ENCODE results near the gene FAM118B.

The FAM118B gene

GRCh38 chr11:126214841-126215240 lies 3.3 kb downstream of the FAM118B start:
- H3K4me3 ChIP-seq (ENCODE audit: low read depth, low read length): no peak overlapping the region
- TF ChIP-seq MAX (IDR thresholded peaks at IDR 0.05; ENCODE audit: low read depth, low read length) (no peak), MYC (IDR thresholded peaks at IDR 0.05; ENCODE audit: low read depth, low read length) (no peak), CTCF (IDR thresholded peaks at IDR 0.05; ENCODE audit: low read depth, low read length) (no peak), POLR2A (IDR thresholded peaks at IDR 0.05; ENCODE audit: extremely low read depth, insufficient read length) (no peak)
- DNase-seq (ENCODE audit: low read depth): no peak

GRCh38 chr11:126216526-126217305 lies 5.1 kb downstream of the FAM118B start:
- no peak overlapping the region for H3K4me3 ChIP-seq (ENCODE audit: low read depth, low read length)
- DNase-seq (ENCODE audit: low read depth): no peak
- TF ChIP-seq MYC (IDR thresholded peaks at IDR 0.05; ENCODE audit: low read depth, low read length) (no peak), MAX (IDR thresholded peaks at IDR 0.05; ENCODE audit: low read depth, low read length) (no peak), CTCF (IDR thresholded peaks at IDR 0.05; ENCODE audit: low read depth, low read length) (no peak), POLR2A (IDR thresholded peaks at IDR 0.05; ENCODE audit: extremely low read depth, insufficient read length) (no peak)

- no peak for TF ChIP-seq MYC (IDR thresholded peaks at IDR 0.05; ENCODE audit: low read depth, low read length)
- no peak for TF ChIP-seq MAX (IDR thresholded peaks at IDR 0.05; ENCODE audit: low read depth, low read length)
- TF ChIP-seq CTCF (IDR thresholded peaks at IDR 0.05; ENCODE audit: low read depth, low read length): no peak
- TF ChIP-seq POLR2A (IDR thresholded peaks at IDR 0.05; ENCODE audit: extremely low read depth, insufficient read length): no peak
- peak; percentile 36 for DNase-seq (ENCODE audit: low read depth)
- no peak overlapping the region for H3K4me3 ChIP-seq (ENCODE audit: low read depth, low read length)
Measured at GRCh38 chr11:126217491-126217890, 5.9 kb downstream of the FAM118B start.

GRCh38 chr11:126219547-126219946 lies 8.0 kb downstream of the FAM118B start:
- H3K4me3 ChIP-seq (ENCODE audit: low read depth, low read length): no peak overlapping the region
- TF ChIP-seq MAX (IDR thresholded peaks at IDR 0.05; ENCODE audit: low read depth, low read length): no peak
- TF ChIP-seq CTCF (IDR thresholded peaks at IDR 0.05; ENCODE audit: low read depth, low read length): no peak
- no peak for TF ChIP-seq MYC (IDR thresholded peaks at IDR 0.05; ENCODE audit: low read depth, low read length)
- no peak for TF ChIP-seq POLR2A (IDR thresholded peaks at IDR 0.05; ENCODE audit: extremely low read depth, insufficient read length)
- DNase-seq (ENCODE audit: low read depth): no peak

- no peak overlapping the region for H3K4me3 ChIP-seq (ENCODE audit: low read depth, low read length)
- no peak for DNase-seq (ENCODE audit: low read depth)
- no peak for TF ChIP-seq POLR2A (IDR thresholded peaks at IDR 0.05; ENCODE audit: extremely low read depth, insufficient read length)
- TF ChIP-seq MAX (IDR thresholded peaks at IDR 0.05; ENCODE audit: low read depth, low read length): no peak
- TF ChIP-seq CTCF (IDR thresholded peaks at IDR 0.05; ENCODE audit: low read depth, low read length): no peak
- no peak for TF ChIP-seq MYC (IDR thresholded peaks at IDR 0.05; ENCODE audit: low read depth, low read length)
Measured at GRCh38 chr11:126224647-126225294, 13.2 kb downstream of the FAM118B start.
